Activated CD4-positive, alpha-beta T cell treated with anti-CD3 and anti-CD28 coated beads for 48 hours (primary cell): ENCODE data around the gene RBM44.
"Not testable (repeated sequence)": the region's sequence is repeated elsewhere in the genome, so short reads cannot be mapped to it uniquely, and the experiment has no call there.

Experiments used
- DNase-seq: peaks from one replicate; pipeline ENCODE4 v3.0.0-alpha.2; 2020

Gene RBM44

GRCh38 chr2:237858294-237859081, 59.9 kb downstream of the RBM44 start:
- DNase-seq: peak; percentile 61

- no peak for DNase-seq
Observed at GRCh38 chr2:237859082-237859433, 60.5 kb downstream of the RBM44 start.

- DNase-seq: peak; percentile 41
Observed at GRCh38 chr2:237859533-237860272, 61.1 kb downstream of the RBM44 start, which contains the start of gene RAMP1. RAMP1 (plus strand) TSS chr2:237859623; CDS start chr2:237859676, 53 bp downstream.

- DNase-seq: no peak
Observed at GRCh38 chr2:237860273-237860935, 61.8 kb downstream of the RBM44 start.

- DNase-seq: no peak
Observed at GRCh38 chr2:237861875-237862527, 63.4 kb downstream of the RBM44 start.

GRCh38 chr2:237862528-237862895, 63.9 kb downstream of the RBM44 start:
- DNase-seq: no peak

GRCh38 chr2:237863102-237863511, 64.5 kb downstream of the RBM44 start:
- DNase-seq: no peak

GRCh38 chr2:237863689-237864443, 65.3 kb downstream of the RBM44 start:
- DNase-seq: no peak

GRCh38 chr2:237864444-237864931, 65.9 kb downstream of the RBM44 start:
- no peak for DNase-seq

- DNase-seq: no peak
Observed at GRCh38 chr2:237864940-237865622, 66.5 kb downstream of the RBM44 start.

GRCh38 chr2:237865623-237866041, 67.1 kb downstream of the RBM44 start:
- no peak for DNase-seq

- DNase-seq: no peak
Observed at GRCh38 chr2:237866101-237866621, 67.6 kb downstream of the RBM44 start.

GRCh38 chr2:237867465-237867864, 68.9 kb downstream of the RBM44 start:
- no peak for DNase-seq

GRCh38 chr2:237868074-237868473, 69.5 kb downstream of the RBM44 start:
- DNase-seq: not testable (repeated sequence)

GRCh38 chr2:237868631-237869342, 70.2 kb downstream of the RBM44 start:
- no peak for DNase-seq

- no peak for DNase-seq
Observed at GRCh38 chr2:237869343-237870102, 70.9 kb downstream of the RBM44 start.

- no peak for DNase-seq
Observed at GRCh38 chr2:237870126-237870525, 71.5 kb downstream of the RBM44 start.

GRCh38 chr2:237870754-237871651, 72.4 kb downstream of the RBM44 start:
- DNase-seq: no peak
